SU-DHL-6 (cell line): ENCODE data around the gene ATPAF1.

ENCODE experiments used
- EZH2phosphoT487 ChIP-seq: fragments of 200-600 bp; sonication (generic), shearing (Covaris generic); conservative IDR thresholded peaks from 2 replicates; pipeline ENCODE4 v1.6.1; 2018; ENCODE audit warnings: mild to moderate bottlenecking, antibody characterized with exemption, low read length, moderate library complexity, mixed read lengths
- TF ChIP-seq, protein P1 (sequence below): fragments of 200-600 bp; sonication (generic); IDR thresholded peaks from one replicate; pipeline ENCODE4 v1.5.1; 2017; ENCODE audit warnings: antibody characterized with exemption, mild to moderate bottlenecking, low read length, moderate library complexity; ENCODE audit not compliant: insufficient read depth, poor library complexity, severe bottlenecking

DNA sequence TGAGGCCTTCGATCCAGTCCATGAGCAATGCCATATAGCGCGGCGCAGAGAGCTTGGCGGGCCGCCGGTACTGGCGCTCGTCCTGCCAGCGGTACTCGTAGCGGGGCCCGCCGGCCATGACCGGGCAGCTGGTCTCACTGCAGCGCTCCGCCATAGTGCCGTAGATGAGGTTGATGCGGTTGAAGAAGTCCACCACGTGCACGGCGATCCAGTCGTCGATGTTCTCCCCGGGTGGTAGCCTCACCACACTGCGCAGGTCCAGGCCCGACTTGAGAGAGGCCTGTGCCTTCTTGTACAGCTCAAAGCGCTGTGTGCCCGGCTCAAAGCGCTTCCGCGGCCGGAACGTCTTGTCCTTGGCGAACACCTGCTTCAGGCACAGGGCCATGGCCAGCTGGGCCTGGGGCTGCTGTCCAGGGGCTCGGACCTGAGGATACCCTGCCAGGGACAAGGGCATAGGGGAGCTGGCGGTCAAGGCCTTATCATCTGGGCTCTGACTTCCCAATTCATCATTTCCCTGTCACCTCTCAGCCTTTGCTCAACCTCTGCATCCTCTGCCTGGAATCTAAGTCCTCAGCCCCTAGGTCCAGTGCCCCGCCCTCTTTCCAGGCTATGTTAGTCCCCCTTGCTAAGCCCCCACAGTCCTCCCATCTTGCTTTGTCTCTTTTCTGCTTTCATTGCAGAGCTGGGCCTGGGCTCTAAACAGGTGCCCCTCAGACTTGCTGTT, 55.1 kb downstream of the ATPAF1 start:
- TF ChIP-seq, protein P1, sequence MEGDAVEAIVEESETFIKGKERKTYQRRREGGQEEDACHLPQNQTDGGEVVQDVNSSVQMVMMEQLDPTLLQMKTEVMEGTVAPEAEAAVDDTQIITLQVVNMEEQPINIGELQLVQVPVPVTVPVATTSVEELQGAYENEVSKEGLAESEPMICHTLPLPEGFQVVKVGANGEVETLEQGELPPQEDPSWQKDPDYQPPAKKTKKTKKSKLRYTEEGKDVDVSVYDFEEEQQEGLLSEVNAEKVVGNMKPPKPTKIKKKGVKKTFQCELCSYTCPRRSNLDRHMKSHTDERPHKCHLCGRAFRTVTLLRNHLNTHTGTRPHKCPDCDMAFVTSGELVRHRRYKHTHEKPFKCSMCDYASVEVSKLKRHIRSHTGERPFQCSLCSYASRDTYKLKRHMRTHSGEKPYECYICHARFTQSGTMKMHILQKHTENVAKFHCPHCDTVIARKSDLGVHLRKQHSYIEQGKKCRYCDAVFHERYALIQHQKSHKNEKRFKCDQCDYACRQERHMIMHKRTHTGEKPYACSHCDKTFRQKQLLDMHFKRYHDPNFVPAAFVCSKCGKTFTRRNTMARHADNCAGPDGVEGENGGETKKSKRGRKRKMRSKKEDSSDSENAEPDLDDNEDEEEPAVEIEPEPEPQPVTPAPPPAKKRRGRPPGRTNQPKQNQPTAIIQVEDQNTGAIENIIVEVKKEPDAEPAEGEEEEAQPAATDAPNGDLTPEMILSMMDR = no peak
- TF ChIP-seq EZH2phosphoT487 = no peak
